Mesothelial cell of epicardium (in vitro differentiated cells): Measurements from ENCODE around the gene NEK1. TPM values are rescaled to one million over a fixed set of nuclear protein-coding genes. Genes with fewer than 3 reads are reported as not detected.

ENCODE experiments used
- DNase-seq, 2 experiments: peaks; one replicate each; pipeline ENCODE4 v3.0.0; 2021; ENCODE audit warnings: low spot score in 2 of 2; ENCODE audit not compliant: unreplicated experiment in 2 of 2
- H3K27ac Mint-ChIP-seq: 2 replicates; pipeline ENCODE4 v1.8.0; 2021; ENCODE audit warnings: mixed read lengths
- H3K27me3 Mint-ChIP-seq: 2 replicates; pipeline ENCODE4 v1.8.0; 2021; ENCODE audit warnings: low read depth, mixed read lengths
- H3K36me3 Mint-ChIP-seq: 2 replicates; pipeline ENCODE4 v1.8.0; 2021; ENCODE audit warnings: mixed read lengths
- H3K4me1 Mint-ChIP-seq: 2 replicates; pipeline ENCODE4 v1.8.0; 2021; ENCODE audit warnings: mixed read lengths
- H3K4me3 Mint-ChIP-seq: 2 replicates; pipeline ENCODE4 v1.8.0; 2021; ENCODE audit warnings: mild to moderate bottlenecking, moderate library complexity, mixed read lengths
- H3K9me3 Mint-ChIP-seq: 2 replicates; pipeline ENCODE4 v1.8.0; 2021; ENCODE audit warnings: mixed read lengths
- total RNA-seq: library from RNA; stranded (reverse); gene quantifications from 3 replicates; pipeline ENCODE4 v1.2.1, GENCODE V29; 2021
- TF ChIP-seq, protein P1 (sequence below): fragments of 200-600 bp; sonication (generic); IDR thresholded peaks from one replicate; pipeline ENCODE4 v1.5.0; 2021; ENCODE audit warnings: antibody characterized with exemption; ENCODE audit not compliant: unreplicated experiment

NEK1 gene
- total RNA-seq, 1 donor from 2014 or later = 21.3 TPM

DNA sequence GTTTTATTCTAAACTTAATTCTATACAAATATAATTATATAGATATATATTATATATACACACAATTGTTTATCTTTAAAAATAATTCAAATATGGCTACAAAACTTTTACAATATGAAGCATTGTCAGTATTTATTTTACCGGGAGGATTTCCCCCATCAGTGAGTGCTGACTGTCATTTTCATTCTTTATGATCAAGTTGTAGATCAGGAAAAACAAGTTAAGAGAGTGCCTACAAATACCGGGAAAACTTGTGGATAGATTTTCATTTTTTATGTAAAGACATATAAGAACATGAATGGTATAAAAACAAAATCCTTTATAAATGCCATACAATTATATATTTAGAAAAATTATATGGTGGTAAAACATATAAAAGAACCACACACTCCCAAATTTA lies 45.8 kb upstream of the NEK1 start:
- peak overlapping the region; percentile 99 for H3K27ac Mint-ChIP-seq
- peaks cover 7% of the 10 kb centered on the region for H3K36me3 Mint-ChIP-seq
- peaks cover under 1% of the 10 kb centered on the region for H3K9me3 Mint-ChIP-seq
- peaks cover 34% of the 10 kb centered on the region for H3K4me1 Mint-ChIP-seq
- H3K4me3 Mint-ChIP-seq = no peak overlapping the region
- no peak for DNase-seq
- H3K27me3 Mint-ChIP-seq = no peaks in the 10 kb centered on the region
- TF ChIP-seq, protein P1, sequence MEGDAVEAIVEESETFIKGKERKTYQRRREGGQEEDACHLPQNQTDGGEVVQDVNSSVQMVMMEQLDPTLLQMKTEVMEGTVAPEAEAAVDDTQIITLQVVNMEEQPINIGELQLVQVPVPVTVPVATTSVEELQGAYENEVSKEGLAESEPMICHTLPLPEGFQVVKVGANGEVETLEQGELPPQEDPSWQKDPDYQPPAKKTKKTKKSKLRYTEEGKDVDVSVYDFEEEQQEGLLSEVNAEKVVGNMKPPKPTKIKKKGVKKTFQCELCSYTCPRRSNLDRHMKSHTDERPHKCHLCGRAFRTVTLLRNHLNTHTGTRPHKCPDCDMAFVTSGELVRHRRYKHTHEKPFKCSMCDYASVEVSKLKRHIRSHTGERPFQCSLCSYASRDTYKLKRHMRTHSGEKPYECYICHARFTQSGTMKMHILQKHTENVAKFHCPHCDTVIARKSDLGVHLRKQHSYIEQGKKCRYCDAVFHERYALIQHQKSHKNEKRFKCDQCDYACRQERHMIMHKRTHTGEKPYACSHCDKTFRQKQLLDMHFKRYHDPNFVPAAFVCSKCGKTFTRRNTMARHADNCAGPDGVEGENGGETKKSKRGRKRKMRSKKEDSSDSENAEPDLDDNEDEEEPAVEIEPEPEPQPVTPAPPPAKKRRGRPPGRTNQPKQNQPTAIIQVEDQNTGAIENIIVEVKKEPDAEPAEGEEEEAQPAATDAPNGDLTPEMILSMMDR = no peak

DNA sequence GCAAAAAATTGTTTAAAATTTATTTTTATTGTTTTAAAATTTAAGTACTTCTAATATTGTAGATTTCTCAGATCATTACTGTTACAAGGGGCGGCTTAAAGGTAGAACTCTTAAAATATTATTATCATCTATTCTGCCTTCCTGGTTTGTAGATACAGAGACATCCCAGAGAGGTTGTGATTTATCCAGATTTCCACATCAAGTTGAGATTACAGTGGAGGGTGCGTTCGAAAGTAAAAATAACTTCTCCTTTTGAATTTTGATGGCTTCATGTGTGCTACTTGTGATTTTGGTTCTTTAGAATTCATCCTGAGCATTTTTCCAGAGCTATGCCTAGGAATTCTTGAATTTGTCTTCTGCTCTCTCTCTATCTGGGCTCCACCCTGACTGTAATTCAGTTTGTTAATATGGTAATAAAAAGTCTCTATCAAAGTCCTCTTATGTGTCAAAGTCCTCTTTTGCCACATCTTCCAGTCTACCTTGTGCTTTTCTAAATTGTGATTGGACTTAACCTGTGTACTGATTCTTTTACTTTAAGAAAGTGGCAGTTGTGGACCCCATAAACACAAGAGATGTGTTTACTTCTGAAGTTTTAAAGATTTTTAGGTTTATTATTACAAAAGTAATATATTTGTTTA lies 45.2 kb upstream of the NEK1 start:
- peaks cover 4% of the 10 kb centered on the region for H3K9me3 Mint-ChIP-seq
- H3K4me3 Mint-ChIP-seq = no peak overlapping the region
- no peaks in the 10 kb centered on the region for H3K27me3 Mint-ChIP-seq
- H3K4me1 Mint-ChIP-seq = peaks cover 32% of the 10 kb centered on the region
- no peak for DNase-seq
- H3K36me3 Mint-ChIP-seq = peaks cover 13% of the 10 kb centered on the region
- H3K27ac Mint-ChIP-seq = peak overlapping the region; percentile 71
- TF ChIP-seq, protein P1 = no peak

DNA sequence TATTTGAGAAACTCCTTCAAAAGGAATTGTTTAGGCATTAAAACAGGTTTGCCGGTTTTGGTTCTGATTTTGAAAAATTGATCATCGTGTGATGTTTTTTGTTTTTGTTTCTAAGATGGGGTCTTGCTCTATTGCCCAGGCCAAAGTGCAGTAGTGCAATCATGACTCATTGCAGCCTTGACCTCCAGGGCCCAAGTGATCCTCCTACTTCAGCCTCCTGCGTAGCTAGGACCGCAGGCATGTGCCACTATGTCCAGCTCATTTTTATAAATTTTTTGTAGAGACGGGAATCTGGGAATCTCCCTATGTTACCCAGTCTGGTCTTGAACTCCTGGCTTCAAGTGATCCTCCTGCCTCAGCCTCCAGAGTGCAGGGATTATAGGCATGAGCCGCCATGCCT lies 43.0 kb upstream of the NEK1 start:
- Mint-ChIP-seq H3K27me3 (no peaks in the 10 kb centered on the region), H3K27ac (no peak overlapping the region), H3K4me3 (no peak overlapping the region), H3K4me1 (peaks cover 21% of the 10 kb centered on the region), H3K9me3 (peaks cover 4% of the 10 kb centered on the region), H3K36me3 (peaks cover 15% of the 10 kb centered on the region)
- TF ChIP-seq, protein P1 = no peak
- no peak for DNase-seq

DNA sequence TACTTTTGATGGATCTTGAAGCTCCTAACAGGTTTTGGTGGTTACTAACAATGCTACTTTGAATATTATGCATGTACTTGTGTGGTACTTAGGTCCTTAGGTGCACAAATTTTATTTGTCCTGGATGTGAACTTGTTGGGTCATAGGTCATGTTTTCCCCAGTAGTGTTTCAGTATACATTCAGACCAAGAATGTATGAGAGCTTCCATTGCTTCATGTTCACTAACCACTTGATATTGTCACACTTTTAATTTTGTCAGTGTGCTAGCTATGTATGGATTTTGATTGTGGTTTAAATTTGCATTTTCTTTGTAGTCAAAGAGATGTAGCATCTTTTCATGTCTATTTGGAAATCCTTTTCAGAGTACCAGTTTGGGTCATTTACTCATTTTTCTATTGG lies 40.2 kb upstream of the NEK1 start:
- Mint-ChIP-seq H3K36me3 (peaks cover 15% of the 10 kb centered on the region), H3K27me3 (no peaks in the 10 kb centered on the region), H3K4me1 (peaks cover 1% of the 10 kb centered on the region), H3K27ac (no peak overlapping the region), H3K9me3 (peaks cover 4% of the 10 kb centered on the region), H3K4me3 (no peak overlapping the region)
- TF ChIP-seq, protein P1 = no peak
- DNase-seq = no peak

DNA sequence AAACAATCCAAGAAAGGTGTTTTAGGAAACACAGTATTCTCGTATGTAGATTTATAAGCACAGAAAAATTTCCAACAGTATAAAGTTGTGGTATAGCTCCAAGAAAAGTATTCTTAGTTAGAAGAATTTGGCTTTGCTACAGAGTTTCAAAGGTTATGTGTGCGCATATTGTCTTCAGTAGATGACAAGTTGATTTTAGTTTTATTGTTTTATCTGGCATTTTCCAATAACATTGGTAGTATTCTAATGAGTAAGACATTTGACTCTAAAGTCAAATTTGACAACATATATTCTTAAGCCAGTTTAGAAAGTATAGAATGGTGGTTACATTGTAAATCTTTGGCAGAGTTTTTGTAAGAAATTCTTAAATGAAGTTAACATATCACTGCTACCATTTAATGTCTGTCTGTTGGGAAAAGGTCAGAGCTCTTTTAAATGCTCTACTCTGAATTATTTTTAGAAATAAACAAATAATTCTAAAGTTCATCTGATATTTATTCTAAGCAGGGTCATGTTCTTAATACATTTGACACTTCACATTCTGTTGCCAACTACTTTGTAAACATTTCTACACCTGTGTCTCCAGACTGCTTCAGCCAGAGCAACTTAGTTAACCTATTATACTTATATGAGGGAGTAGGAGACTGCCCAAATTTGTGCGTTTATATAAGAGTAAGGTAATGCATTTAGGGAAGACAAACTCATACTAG lies 38.0 kb upstream of the NEK1 start:
- Mint-ChIP-seq H3K4me1 (no peaks in the 10 kb centered on the region), H3K9me3 (peaks cover 4% of the 10 kb centered on the region), H3K4me3 (no peak overlapping the region), H3K27me3 (no peaks in the 10 kb centered on the region), H3K27ac (no peak overlapping the region), H3K36me3 (peaks cover 11% of the 10 kb centered on the region)
- no peak for DNase-seq
- TF ChIP-seq, protein P1 = no peak
